Mammary epithelial cell (primary cell): Measurements from ENCODE around the gene ZWILCH.

Experiments used
- EZH2 ChIP-seq: IDR thresholded peaks from 2 replicates; pipeline ENCODE4 v1.6.1; 2012; ENCODE audit warnings: low read length, inconsistent platforms, borderline replicate concordance
- TF ChIP-seq, protein P1 (sequence below), 2 donors: IDR thresholded peaks in 1 of 2; conservative IDR thresholded peaks in 1 of 2; 2 replicates each; pipeline ENCODE4 v1.5.1; 2011 to 2012; ENCODE audit warnings: inconsistent platforms in 2 of 2, low read length in 2 of 2, mild to moderate bottlenecking in 2 of 2, control low read depth in 1 of 2, low read depth in 1 of 2; ENCODE audit not compliant: insufficient read depth in 1 of 2; ENCODE audit errors: extremely low read depth in 1 of 2

DNA sequence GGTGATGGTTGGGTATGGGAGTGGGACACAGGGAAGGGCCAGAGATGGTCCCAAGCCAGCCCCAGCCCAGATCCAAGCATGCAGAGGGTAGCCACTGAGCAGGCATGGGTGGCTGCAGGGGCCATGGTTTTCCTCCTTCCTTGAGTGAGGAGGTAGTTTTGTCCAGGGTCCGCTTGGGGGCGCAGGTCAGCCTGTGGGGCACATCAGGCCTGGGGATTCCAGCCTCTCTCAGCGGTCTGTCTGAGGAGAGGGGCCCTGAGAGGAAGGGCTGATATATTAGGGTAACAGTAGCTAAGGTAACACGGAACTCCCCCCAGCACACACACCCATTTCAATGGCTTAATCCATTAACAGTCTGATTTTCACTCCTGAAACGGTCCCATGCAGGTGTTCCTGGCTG, 83.4 kb downstream of the ZWILCH start:
- TF ChIP-seq, protein P1, sequence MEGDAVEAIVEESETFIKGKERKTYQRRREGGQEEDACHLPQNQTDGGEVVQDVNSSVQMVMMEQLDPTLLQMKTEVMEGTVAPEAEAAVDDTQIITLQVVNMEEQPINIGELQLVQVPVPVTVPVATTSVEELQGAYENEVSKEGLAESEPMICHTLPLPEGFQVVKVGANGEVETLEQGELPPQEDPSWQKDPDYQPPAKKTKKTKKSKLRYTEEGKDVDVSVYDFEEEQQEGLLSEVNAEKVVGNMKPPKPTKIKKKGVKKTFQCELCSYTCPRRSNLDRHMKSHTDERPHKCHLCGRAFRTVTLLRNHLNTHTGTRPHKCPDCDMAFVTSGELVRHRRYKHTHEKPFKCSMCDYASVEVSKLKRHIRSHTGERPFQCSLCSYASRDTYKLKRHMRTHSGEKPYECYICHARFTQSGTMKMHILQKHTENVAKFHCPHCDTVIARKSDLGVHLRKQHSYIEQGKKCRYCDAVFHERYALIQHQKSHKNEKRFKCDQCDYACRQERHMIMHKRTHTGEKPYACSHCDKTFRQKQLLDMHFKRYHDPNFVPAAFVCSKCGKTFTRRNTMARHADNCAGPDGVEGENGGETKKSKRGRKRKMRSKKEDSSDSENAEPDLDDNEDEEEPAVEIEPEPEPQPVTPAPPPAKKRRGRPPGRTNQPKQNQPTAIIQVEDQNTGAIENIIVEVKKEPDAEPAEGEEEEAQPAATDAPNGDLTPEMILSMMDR (conservative IDR thresholded peaks at IDR 0.05 in 1 of 2, IDR thresholded peaks at IDR 0.05 in 1 of 2; ENCODE audit: extremely low read depth in 1 of 2, insufficient read depth in 1 of 2, low read depth in 1 of 2, low read length in 2 of 2), result no peak
- TF ChIP-seq EZH2, result no peak
